A549 (cell line): ENCODE results near the gene CAMK4.

Experiments used
- CEBPB ChIP-seq, 2 experiments: fragments of >200 bp in 1 of 2; sonication (Bioruptor Twin) in 1 of 2; formaldehyde crosslinking in 1 of 2; IDR thresholded peaks; 2 replicates each; pipeline ENCODE4 v1.6.1; 2012 to 2016
- POLR2A ChIP-seq: IDR thresholded peaks from 2 replicates; pipeline ENCODE4 v1.6.1; 2012; ENCODE audit warnings: mild to moderate bottlenecking, low read length
- SREBF2 ChIP-seq: fragments of 450-650 bp; IDR thresholded peaks from 2 replicates; pipeline ENCODE4 v1.6.1; 2014; ENCODE audit warnings: mild to moderate bottlenecking, moderate library complexity
- TF ChIP-seq, protein P1 (sequence below): fragments of >200 bp; sonication (Bioruptor Twin); formaldehyde crosslinking; IDR thresholded peaks from 3 replicates; pipeline ENCODE4 v1.5.1; 2016

DNA sequence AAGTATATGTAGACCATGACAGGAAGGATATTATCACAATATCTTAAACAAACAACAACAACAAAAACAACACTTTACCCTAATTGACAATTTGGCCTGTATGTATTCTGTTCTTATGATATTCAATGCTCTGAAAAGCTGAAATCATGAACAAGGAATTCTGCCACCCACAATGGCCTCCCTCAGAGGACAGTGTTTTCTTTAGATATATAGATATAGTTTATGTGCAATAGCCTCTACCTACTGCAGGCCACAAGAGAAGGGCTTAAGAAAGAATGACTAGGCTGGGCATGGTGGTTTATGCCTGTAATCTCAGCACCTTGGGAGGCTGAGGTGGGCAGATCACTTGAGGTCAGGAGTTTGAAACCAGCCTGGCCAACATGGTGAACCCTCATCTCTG lies 183.4 kb downstream of the CAMK4 start:
- TF ChIP-seq, protein P1, sequence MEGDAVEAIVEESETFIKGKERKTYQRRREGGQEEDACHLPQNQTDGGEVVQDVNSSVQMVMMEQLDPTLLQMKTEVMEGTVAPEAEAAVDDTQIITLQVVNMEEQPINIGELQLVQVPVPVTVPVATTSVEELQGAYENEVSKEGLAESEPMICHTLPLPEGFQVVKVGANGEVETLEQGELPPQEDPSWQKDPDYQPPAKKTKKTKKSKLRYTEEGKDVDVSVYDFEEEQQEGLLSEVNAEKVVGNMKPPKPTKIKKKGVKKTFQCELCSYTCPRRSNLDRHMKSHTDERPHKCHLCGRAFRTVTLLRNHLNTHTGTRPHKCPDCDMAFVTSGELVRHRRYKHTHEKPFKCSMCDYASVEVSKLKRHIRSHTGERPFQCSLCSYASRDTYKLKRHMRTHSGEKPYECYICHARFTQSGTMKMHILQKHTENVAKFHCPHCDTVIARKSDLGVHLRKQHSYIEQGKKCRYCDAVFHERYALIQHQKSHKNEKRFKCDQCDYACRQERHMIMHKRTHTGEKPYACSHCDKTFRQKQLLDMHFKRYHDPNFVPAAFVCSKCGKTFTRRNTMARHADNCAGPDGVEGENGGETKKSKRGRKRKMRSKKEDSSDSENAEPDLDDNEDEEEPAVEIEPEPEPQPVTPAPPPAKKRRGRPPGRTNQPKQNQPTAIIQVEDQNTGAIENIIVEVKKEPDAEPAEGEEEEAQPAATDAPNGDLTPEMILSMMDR, result no peak
- no peak for TF ChIP-seq POLR2A
- no peak for TF ChIP-seq SREBF2
- TF ChIP-seq CEBPB (IDR thresholded peaks at IDR 0.05), result no peak
